NT2/D1 (cell line): ENCODE measurements around the gene POT1.

Experiments used
- DNase-seq: peaks from one replicate; pipeline ENCODE4 v3.0.0-alpha.2; 2011; ENCODE audit warnings: low read depth, low spot score
- H3K27me3 ChIP-seq: 2 replicates; pipeline ENCODE4 v1.6.0; 2011; ENCODE audit warnings: mild to moderate bottlenecking; ENCODE audit not compliant: insufficient read length, insufficient read depth
- H3K36me3 ChIP-seq: 2 replicates; pipeline ENCODE4 v1.6.1; 2011; ENCODE audit warnings: mild to moderate bottlenecking, low read length, mixed read lengths; ENCODE audit not compliant: insufficient read depth, insufficient read length
- H3K4me1 ChIP-seq: 2 replicates; pipeline ENCODE4 v1.5.1; 2011; ENCODE audit not compliant: insufficient read depth, insufficient read length
- H3K4me3 ChIP-seq: 2 replicates; pipeline ENCODE4 v1.5.1; 2011; ENCODE audit warnings: low read depth; ENCODE audit not compliant: insufficient read length
- H3K9ac ChIP-seq: 2 replicates; pipeline ENCODE4 v1.6.0; 2011; ENCODE audit warnings: low read depth; ENCODE audit not compliant: insufficient read length
- H3K9me3 ChIP-seq: 2 replicates; pipeline ENCODE4 v1.5.1; 2011; ENCODE audit warnings: mild to moderate bottlenecking, low read length; ENCODE audit not compliant: insufficient read depth
- SUZ12 ChIP-seq: IDR thresholded peaks from 2 replicates; pipeline ENCODE4 v1.6.1; 2011; ENCODE audit not compliant: insufficient read length, insufficient read depth; ENCODE audit errors: extremely low read depth
- YY1 ChIP-seq: IDR thresholded peaks from 2 replicates; pipeline ENCODE4 v1.6.1; 2011; ENCODE audit not compliant: insufficient read length, insufficient read depth
- ZNF274 ChIP-seq: IDR thresholded peaks from 2 replicates; pipeline ENCODE4 v1.6.1; 2011; ENCODE audit warnings: mild to moderate bottlenecking, low read depth, low read length

The POT1 gene

DNA sequence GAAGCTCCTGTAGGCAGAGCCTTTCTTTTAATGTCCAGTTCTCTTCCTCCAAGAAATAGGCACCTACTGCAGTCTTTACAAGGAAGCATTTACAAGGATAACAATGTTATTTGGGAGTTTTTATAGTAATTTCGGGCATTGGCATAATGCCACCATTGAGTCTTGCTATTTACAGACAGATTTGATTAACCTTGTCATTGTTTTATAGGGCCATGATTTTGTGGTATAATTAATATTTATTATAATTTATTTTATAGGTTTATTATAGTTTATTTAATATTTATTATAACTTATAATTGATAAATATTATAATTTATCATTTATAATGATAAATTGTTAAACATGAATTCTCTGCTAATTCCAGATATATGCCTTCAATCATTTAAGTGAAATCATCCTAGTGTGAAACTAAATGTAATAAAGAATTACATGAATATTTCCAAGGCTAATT, 573 bp upstream of the POT1 start:
- H3K27me3 ChIP-seq, result no peaks in the 10 kb centered on the region
- H3K4me1 ChIP-seq, result no peaks in the 10 kb centered on the region
- no peak overlapping the region for H3K9ac ChIP-seq
- H3K36me3 ChIP-seq, result peaks cover 15% of the 10 kb centered on the region
- no peak overlapping the region for H3K4me3 ChIP-seq
- TF ChIP-seq ZNF274, result no peak
- no peak for TF ChIP-seq YY1
- no peak for TF ChIP-seq SUZ12
- no peaks in the 10 kb centered on the region for H3K9me3 ChIP-seq
- DNase-seq, result no peak

DNA sequence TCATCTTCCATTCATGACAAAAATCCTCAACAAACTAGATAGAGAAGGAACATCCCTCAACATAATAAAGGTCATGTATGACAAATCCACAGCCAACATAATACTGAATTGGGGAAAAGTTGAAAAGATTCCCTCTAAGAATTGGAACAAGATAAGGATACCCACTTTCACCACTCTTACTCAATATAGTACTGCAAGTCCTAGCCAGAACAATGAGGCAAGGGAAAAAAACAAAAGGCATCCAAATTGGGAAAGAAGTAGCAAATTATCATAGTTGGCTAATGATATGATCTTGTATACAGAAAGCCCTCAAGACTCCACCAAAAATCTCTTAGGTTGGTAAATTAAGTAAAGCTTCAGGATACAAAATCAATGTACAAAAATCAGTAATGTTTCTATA, 4.7 kb downstream of the POT1 start:
- no peaks in the 10 kb centered on the region for H3K9me3 ChIP-seq
- H3K4me3 ChIP-seq, result no peak overlapping the region
- DNase-seq, result no peak
- no peak for TF ChIP-seq YY1
- H3K9ac ChIP-seq, result no peak overlapping the region
- H3K4me1 ChIP-seq, result no peaks in the 10 kb centered on the region
- peaks cover 15% of the 10 kb centered on the region for H3K36me3 ChIP-seq
- no peaks in the 10 kb centered on the region for H3K27me3 ChIP-seq

DNA sequence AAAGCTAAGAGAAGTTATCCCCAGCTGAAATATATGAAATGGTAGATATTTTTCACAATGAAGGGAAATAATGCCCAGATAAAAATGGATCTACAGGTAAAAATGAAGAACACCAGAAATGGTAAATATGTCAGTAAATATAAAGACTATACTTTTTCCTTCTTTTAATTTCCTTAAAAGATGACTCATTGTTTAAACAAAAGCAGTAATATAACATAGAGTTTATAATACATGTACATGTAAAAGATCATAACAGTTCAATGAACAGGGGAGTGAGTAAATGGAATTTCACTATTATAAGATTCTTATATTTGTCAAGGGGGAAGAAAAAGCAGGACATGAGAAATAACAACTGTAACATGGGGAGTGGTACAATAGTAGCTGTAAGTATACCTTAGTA, 7.4 kb downstream of the POT1 start:
- Histone ChIP-seq H3K4me1 (no peaks in the 10 kb centered on the region), H3K36me3 (peaks cover 6% of the 10 kb centered on the region), H3K9me3 (no peaks in the 10 kb centered on the region), H3K9ac (no peak overlapping the region), H3K4me3 (no peak overlapping the region), H3K27me3 (no peaks in the 10 kb centered on the region)
- no peak for DNase-seq
- TF ChIP-seq YY1 (no peak), ZNF274 (no peak), SUZ12 (no peak)

DNA sequence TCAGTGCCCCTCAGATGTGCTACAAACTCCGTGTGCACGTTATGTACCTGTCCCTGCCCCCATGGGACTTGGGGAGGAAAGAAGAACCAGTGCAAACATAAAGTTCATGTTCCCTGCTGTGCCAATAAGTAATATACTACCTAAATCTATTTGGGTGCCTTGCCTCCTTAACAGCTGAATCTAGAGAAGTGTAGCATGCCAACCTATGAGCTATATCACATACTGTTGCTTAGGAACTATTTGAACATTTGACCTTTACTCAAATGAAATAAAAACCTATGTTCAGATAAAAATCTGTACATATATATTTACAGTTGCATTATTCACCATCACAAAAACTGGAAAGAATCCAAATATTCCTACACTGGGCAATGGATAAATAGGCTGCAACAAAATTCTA, 9.8 kb downstream of the POT1 start:
- no peak for DNase-seq
- no peak for TF ChIP-seq YY1
- TF ChIP-seq ZNF274, result no peak
- no peak for TF ChIP-seq SUZ12
- Histone ChIP-seq H3K4me1 (no peaks in the 10 kb centered on the region), H3K27me3 (no peaks in the 10 kb centered on the region), H3K9ac (no peak overlapping the region), H3K9me3 (no peaks in the 10 kb centered on the region), H3K36me3 (peaks cover 5% of the 10 kb centered on the region), H3K4me3 (no peak overlapping the region)

DNA sequence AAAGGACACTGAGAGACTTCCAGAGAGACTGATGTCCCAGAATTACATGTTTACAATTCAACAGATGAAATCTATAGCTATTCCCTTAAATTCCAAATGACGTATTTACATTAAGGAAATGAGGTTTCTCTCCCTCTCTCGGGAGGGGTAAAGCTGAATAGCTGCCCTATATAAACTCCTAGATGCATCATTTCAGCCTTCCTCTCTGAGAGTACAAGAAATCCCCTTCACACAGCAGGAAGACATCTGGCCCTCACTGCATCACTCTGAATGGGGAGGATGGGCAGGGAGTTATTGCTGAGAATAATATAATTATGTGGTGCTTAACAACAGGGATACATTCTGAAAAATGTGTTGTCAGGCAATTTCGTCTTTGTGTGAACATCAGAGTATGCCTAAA, 11.0 kb downstream of the POT1 start:
- DNase-seq, result no peak
- Histone ChIP-seq H3K27me3 (no peaks in the 10 kb centered on the region), H3K36me3 (peaks cover 8% of the 10 kb centered on the region), H3K4me1 (no peaks in the 10 kb centered on the region), H3K9me3 (no peaks in the 10 kb centered on the region), H3K4me3 (no peak overlapping the region), H3K9ac (no peak overlapping the region)
- TF ChIP-seq ZNF274 (no peak), SUZ12 (no peak), YY1 (no peak)

DNA sequence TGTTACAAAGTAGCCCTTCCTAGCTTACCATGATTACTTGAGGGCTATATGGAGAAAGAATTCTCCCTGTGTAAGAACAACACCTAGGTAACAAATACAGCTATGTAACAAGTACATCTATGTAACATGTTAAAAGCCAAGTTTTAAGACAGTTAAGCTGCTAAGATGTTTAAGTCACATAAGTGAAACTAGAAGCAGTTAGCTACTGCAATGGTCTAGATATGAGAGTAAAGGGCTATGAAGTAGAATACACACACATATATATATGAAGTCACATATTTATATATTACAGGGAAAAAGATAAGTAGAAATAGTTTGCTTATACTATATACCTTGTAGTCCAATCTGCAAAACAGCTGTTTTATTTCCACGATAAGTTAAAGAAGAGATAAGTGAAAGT, 14.4 kb downstream of the POT1 start:
- no peak for TF ChIP-seq YY1
- no peak for DNase-seq
- Histone ChIP-seq H3K4me1 (no peaks in the 10 kb centered on the region), H3K36me3 (peaks cover 8% of the 10 kb centered on the region), H3K9me3 (no peaks in the 10 kb centered on the region), H3K4me3 (no peak overlapping the region), H3K27me3 (no peaks in the 10 kb centered on the region), H3K9ac (no peak overlapping the region)

DNA sequence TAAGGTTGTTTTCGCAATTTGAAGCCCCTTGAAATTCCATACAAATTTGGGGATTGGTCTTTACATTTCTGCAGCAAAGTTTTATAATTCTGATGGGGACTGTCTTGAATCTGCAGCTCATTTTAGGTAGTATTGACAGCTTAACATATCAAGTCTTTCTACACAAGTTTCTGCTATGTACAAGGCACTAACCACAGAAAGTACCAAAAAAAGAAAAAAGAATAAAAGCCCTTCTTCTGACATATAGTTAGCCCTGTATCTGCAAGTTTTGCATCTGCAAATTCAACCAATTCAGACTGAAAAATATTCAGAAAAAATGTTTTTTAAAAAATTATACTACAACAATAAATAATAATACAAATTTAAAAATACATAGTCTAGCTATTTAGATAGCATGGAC, 15.3 kb downstream of the POT1 start:
- no peaks in the 10 kb centered on the region for H3K27me3 ChIP-seq
- no peak for DNase-seq
- H3K4me1 ChIP-seq, result no peaks in the 10 kb centered on the region
- H3K36me3 ChIP-seq, result peaks cover 8% of the 10 kb centered on the region
- H3K9me3 ChIP-seq, result no peaks in the 10 kb centered on the region
- no peak overlapping the region for H3K4me3 ChIP-seq
- no peak overlapping the region for H3K9ac ChIP-seq
- TF ChIP-seq YY1 (no peak), ZNF274 (no peak), SUZ12 (no peak)

DNA sequence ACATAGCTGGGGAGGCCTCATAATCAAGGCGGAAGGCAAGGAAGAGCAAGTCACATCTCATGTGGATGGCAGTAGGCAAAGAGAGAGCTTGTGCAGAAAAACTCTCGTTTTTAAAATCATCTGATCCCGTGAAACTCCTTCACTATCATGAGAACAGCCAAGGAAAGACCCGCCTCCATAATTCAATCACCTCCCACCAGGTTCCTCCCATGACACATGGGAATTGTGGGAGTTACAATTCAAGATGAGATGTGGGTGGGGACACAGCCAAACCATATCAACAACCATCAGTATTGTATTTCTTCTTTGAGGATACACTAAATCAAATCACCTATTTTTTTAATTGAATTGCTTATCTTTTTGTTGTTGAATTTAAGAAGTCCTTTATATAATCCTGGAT, 16.7 kb downstream of the POT1 start:
- Histone ChIP-seq H3K27me3 (no peaks in the 10 kb centered on the region), H3K9ac (no peak overlapping the region), H3K9me3 (no peaks in the 10 kb centered on the region), H3K36me3 (peaks cover 8% of the 10 kb centered on the region), H3K4me1 (no peaks in the 10 kb centered on the region), H3K4me3 (no peak overlapping the region)
- TF ChIP-seq ZNF274 (no peak), YY1 (no peak), SUZ12 (no peak)
- no peak for DNase-seq
